Retina (tissue), 1 donor: Measurements from ENCODE around the gene ZMYND12.

Experiments used
- DNase-seq: peaks from one replicate; pipeline ENCODE4 v3.0.0-alpha.2; 2016

ZMYND12 gene

DNA sequence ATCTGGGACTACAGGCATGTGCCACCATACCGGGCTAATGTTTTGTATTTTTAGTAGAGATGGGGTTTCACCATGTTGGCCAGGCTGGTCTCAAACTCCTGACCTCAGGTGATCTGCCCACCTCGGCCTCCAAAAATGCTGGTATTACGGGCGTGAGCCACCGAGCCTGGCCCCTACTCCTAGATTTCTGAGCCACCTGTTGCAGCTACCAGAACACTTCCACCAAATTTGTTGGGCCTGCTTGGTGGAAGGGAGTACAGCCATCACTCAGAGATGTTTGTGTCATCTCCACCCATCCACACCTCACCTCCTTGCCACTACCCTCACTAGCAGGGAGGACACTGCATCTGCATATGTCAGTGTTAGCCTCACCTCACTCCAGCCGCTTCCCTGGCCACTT lies 69.8 kb downstream of the ZMYND12 start:
- DNase-seq: no peak

GRCh38 chr1:42385283-42385682 lies 70.5 kb downstream of the ZMYND12 start:
- no peak for DNase-seq

- DNase-seq: no peak
Measured at GRCh38 chr1:42381280-42381673, 74.5 kb downstream of the ZMYND12 start.

DNA sequence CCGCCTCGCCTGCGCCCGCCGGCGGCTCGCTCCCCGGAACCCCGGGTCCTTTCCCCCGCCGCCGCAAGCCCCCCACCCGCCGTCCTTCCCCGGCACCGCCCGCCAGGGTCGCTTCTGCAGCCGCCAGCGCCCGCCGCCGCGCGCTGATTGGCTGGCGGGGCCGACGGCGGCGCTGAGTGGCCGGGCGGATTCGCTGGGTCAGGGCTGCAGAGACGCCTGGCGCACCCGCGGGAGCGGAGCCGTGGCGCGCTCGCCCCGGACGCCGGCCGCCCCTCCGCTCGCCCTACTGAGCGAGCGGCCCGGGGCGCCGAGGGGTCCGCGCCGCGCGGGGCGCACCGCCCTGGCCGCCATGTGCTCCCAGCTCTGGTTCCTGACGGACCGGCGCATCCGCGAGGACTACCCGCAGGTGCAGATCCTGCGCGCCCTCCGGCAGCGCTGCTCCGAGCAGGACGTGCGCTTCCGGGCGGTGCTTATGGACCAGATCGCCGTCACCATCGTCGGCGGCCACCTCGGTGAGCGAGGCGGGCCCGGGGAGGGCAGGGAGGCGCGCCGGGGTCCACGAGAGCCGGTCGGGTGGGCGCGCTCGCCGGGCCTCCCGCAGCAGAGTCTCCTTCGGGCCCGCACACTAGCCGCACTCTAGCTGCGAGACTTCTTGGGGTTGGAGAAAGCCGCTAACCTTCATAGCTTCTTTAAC lies 75.1 kb downstream of the ZMYND12 start, which contains the start of gene RIMKLA:
TSS of gene RIMKLA (plus strand) at position 207 of the 694 bp plus-strand sequence. CDS start at position 350, 143 bp downstream.
- peak; percentile 81 for DNase-seq
